H1 (cell line): ENCODE results near the gene SYVN1. TPM values are rescaled to one million over a fixed set of nuclear protein-coding genes. Genes with fewer than 3 reads are reported as not detected.

ENCODE experiments used
- CTCF ChIA-PET: fragments of 300-600 bp; sonication (Branson Sonifier 250); formaldehyde crosslinking; loops from one replicate; lab custom pipeline; 2021; ENCODE audit not compliant: partially characterized antibody; lab: Charles Lee
- POLR2A ChIA-PET: fragments of 300-600 bp; sonication (Branson Sonifier 250); formaldehyde crosslinking; loops from one replicate; lab custom pipeline; 2021; ENCODE audit warnings: inconsistent platforms; ENCODE audit not compliant: partially characterized antibody; lab: Charles Lee
- DNase-seq, 2 experiments: peaks; one replicate each; pipeline versions ENCODE4 v3.0.0 to v3.0.0-alpha.2; 2010 to 2022; ENCODE audit warnings: low spot score in 2 of 2, low read depth in 1 of 2, mixed read lengths in 1 of 2
- FAIRE-seq: peaks from 2 replicates; lab custom pipeline; 2011; peaks lifted over from hg19 to GRCh38; lab: Jason Lieb, UNC
- H2AFZ ChIP-seq: 2 replicates; pipeline ENCODE4 v1.8.1; 2012; ENCODE audit warnings: low read length, inconsistent platforms
- H2AK5ac ChIP-seq: 2 replicates; pipeline ENCODE4 v1.6.1; 2013; ENCODE audit warnings: low read depth, low read length
- H2BK120ac ChIP-seq: replicated peaks from 2 replicates; pipeline ENCODE3; 2013; ENCODE audit warnings: low read depth, low read length, inconsistent platforms
- H2BK12ac ChIP-seq: 2 replicates; pipeline ENCODE4 v1.6.1; 2013; ENCODE audit warnings: low read depth, low read length
- H2BK15ac ChIP-seq: 2 replicates; pipeline ENCODE4 v1.6.1; 2013; ENCODE audit warnings: low read length
- H2BK20ac ChIP-seq: 2 replicates; pipeline ENCODE4 v1.6.1; 2013; ENCODE audit warnings: low read length
- H2BK5ac ChIP-seq: 2 replicates; pipeline ENCODE4 v1.6.1; 2013; ENCODE audit warnings: low read depth, low read length
- H3K14ac ChIP-seq: 2 replicates; pipeline ENCODE4 v1.6.1; 2013; ENCODE audit warnings: inconsistent platforms; ENCODE audit not compliant: insufficient read length
- H3K18ac ChIP-seq: 2 replicates; pipeline ENCODE4 v1.6.1; 2013; ENCODE audit warnings: low read length; ENCODE audit errors: extremely low read depth
- H3K23ac ChIP-seq: 2 replicates; pipeline ENCODE4 v1.6.1; 2013; ENCODE audit warnings: inconsistent platforms; ENCODE audit not compliant: insufficient read length
- H3K23me2 ChIP-seq: 2 replicates; pipeline ENCODE4 v1.6.1; 2013; ENCODE audit warnings: low read depth, low read length
- H3K27ac ChIP-seq: 2 replicates; pipeline ENCODE4 v1.6.1; 2011; ENCODE audit warnings: low read depth, low read length, inconsistent platforms
- H3K27me3 ChIP-seq, 4 experiments: replicated peaks in 1 of 4; 1 replicate in 1 of 4; 2 replicates in 3 of 4; pipeline versions ENCODE4 v1.6.1 to v1.8.1; 2011 to 2013; ENCODE audit warnings: low read length in 3 of 4, mild to moderate bottlenecking in 3 of 4, inconsistent platforms in 2 of 4, mixed read lengths in 2 of 4, moderate library complexity in 1 of 4; ENCODE audit not compliant: control insufficient read depth in 3 of 4, insufficient read depth in 3 of 4; ENCODE audit errors: extremely low read depth in 1 of 4
- H3K36me3 ChIP-seq, 4 experiments: 2 replicates each; pipeline versions ENCODE4 v1.6.1 to v1.8.1; 2011 to 2013; ENCODE audit warnings: mild to moderate bottlenecking in 4 of 4, low read length in 3 of 4, moderate library complexity in 2 of 4, control low read depth in 1 of 4, inconsistent platforms in 1 of 4; ENCODE audit not compliant: insufficient read depth in 4 of 4, control insufficient read depth in 2 of 4
- H3K4ac ChIP-seq: replicated peaks from 2 replicates; pipeline ENCODE3; 2013; ENCODE audit warnings: low read length, low read depth, mixed read lengths, inconsistent platforms; ENCODE audit not compliant: insufficient read length
- H3K4me1 ChIP-seq, 4 experiments: replicated peaks in 1 of 4; 1 replicate in 1 of 4; 2 replicates in 3 of 4; pipeline versions ENCODE4 v1.6.1 to v1.8.1; 2011 to 2013; ENCODE audit warnings: low read length in 3 of 4, inconsistent platforms in 2 of 4, mixed read lengths in 1 of 4; ENCODE audit not compliant: insufficient read depth in 4 of 4, control insufficient read depth in 3 of 4
- H3K4me2 ChIP-seq, 2 experiments: 2 replicates each; pipeline versions ENCODE4 v1.6.1 to v1.8.1; 2011 to 2013; ENCODE audit warnings: low read depth in 2 of 2, low read length in 2 of 2, control low read depth in 1 of 2, inconsistent platforms in 1 of 2, mild to moderate bottlenecking in 1 of 2; ENCODE audit not compliant: insufficient read depth in 1 of 2
- H3K4me3 ChIP-seq, 4 experiments: fragments of 200-600, 300-600 bp in 1 of 4; sonication (generic), shearing (Covaris generic), sonication (Bioruptor Twin) in 1 of 4; 2 replicates each; pipeline versions ENCODE4 v1.5.1 to v1.8.1; 2011 to 2016; ENCODE audit warnings: low read length in 4 of 4, low read depth in 3 of 4, control low read depth in 2 of 4, inconsistent platforms in 2 of 4, mild to moderate bottlenecking in 2 of 4, mixed read lengths in 1 of 4, moderate library complexity in 1 of 4; ENCODE audit not compliant: insufficient read depth in 2 of 4; ENCODE audit errors: extremely low read depth in 1 of 4
- H3K56ac ChIP-seq: replicated peaks from 2 replicates; pipeline ENCODE3; 2013; ENCODE audit warnings: low read depth, mild to moderate bottlenecking, mixed read lengths, low read length, inconsistent platforms; ENCODE audit not compliant: insufficient read length
- H3K79me1 ChIP-seq: 2 replicates; pipeline ENCODE4 v1.6.1; 2013; ENCODE audit warnings: low read depth, low read length, control low read depth
- H3K79me2 ChIP-seq, 2 experiments: 2 replicates each; pipeline versions ENCODE4 v1.6.1 to v1.8.1; 2012 to 2013; ENCODE audit warnings: low read length in 2 of 2, mild to moderate bottlenecking in 2 of 2, inconsistent platforms in 1 of 2; ENCODE audit not compliant: insufficient read depth in 2 of 2, control insufficient read depth in 1 of 2
- H3K9ac ChIP-seq, 4 experiments: replicated peaks in 1 of 4; 1 replicate in 1 of 4; 2 replicates in 3 of 4; pipeline versions ENCODE4 v1.6.1 to v1.8.1; 2011 to 2013; ENCODE audit warnings: low read depth in 3 of 4, low read length in 3 of 4, control low read depth in 2 of 4, mild to moderate bottlenecking in 2 of 4, moderate library complexity in 2 of 4, inconsistent platforms in 1 of 4; ENCODE audit errors: extremely low read depth in 1 of 4
- H3K9me3 ChIP-seq, 2 experiments: 2 replicates each; pipeline versions ENCODE4 v1.6.1 to v1.8.1; 2012 to 2013; ENCODE audit warnings: mild to moderate bottlenecking in 2 of 2, moderate library complexity in 2 of 2, control low read depth in 1 of 2, inconsistent platforms in 1 of 2, low read depth in 1 of 2, low read length in 1 of 2, mixed read lengths in 1 of 2; ENCODE audit not compliant: insufficient read depth in 2 of 2
- H4K20me1 ChIP-seq, 2 experiments: replicated peaks in 1 of 2; 2 replicates each; pipeline versions ENCODE3 to v1.8.1; 2011 to 2013; ENCODE audit warnings: inconsistent platforms in 2 of 2, low read length in 2 of 2, mild to moderate bottlenecking in 1 of 2; ENCODE audit not compliant: insufficient read depth in 2 of 2, control insufficient read depth in 1 of 2
- H4K5ac ChIP-seq: 2 replicates; pipeline ENCODE4 v1.6.1; 2013; ENCODE audit warnings: low read length, low read depth, mixed read lengths, inconsistent platforms; ENCODE audit not compliant: insufficient read length
- H4K8ac ChIP-seq: 2 replicates; pipeline ENCODE4 v1.8.0; 2013; ENCODE audit warnings: mild to moderate bottlenecking, moderate library complexity, low read length, inconsistent platforms; ENCODE audit not compliant: insufficient read depth; ENCODE audit errors: extremely low read depth
- H4K91ac ChIP-seq: replicated peaks from 2 replicates; pipeline ENCODE3; 2013; ENCODE audit warnings: low read length, mixed read lengths, inconsistent platforms; ENCODE audit not compliant: insufficient read length
- CTBP2 ChIP-seq: IDR thresholded peaks from 2 replicates; pipeline ENCODE4 v1.7.0; 2011; ENCODE audit warnings: borderline replicate concordance, mild to moderate bottlenecking, moderate library complexity, mixed read lengths, low read length; ENCODE audit not compliant: insufficient read depth, insufficient read length
- EGR1 ChIP-seq: IDR thresholded peaks from 2 replicates; pipeline ENCODE4 v1.6.1; 2011; ENCODE audit warnings: low read depth, low read length, borderline replicate concordance
- HDAC6 ChIP-seq: IDR thresholded peaks from one replicate; pipeline ENCODE4 v1.7.1; 2012; ENCODE audit warnings: low read depth, mild to moderate bottlenecking, inconsistent platforms, low read length, moderate library complexity
- JUND ChIP-seq: IDR thresholded peaks from 2 replicates; pipeline ENCODE4 v1.6.1; 2011; ENCODE audit warnings: mild to moderate bottlenecking, improper control_type of control experiment, low read length
- NANOG ChIP-seq: IDR thresholded peaks from 2 replicates; pipeline ENCODE4 v1.6.1; 2011; ENCODE audit warnings: low read length, low read depth, mild to moderate bottlenecking, inconsistent platforms; ENCODE audit not compliant: insufficient read depth, poor library complexity, severe bottlenecking
- POLR2A ChIP-seq, 2 experiments: IDR thresholded peaks; 1 replicate in 1 of 2; 2 replicates in 1 of 2; pipeline ENCODE4 v1.6.1; 2011; ENCODE audit warnings: low read depth in 2 of 2, low read length in 2 of 2, mild to moderate bottlenecking in 2 of 2; ENCODE audit errors: control extremely low read depth in 1 of 2
- POLR2AphosphoS5 ChIP-seq: IDR thresholded peaks from 2 replicates; pipeline ENCODE4 v1.6.1; 2011; ENCODE audit warnings: low read depth, low read length
- POU5F1 ChIP-seq: IDR thresholded peaks from 2 replicates; pipeline ENCODE4 v1.6.1; 2011; ENCODE audit warnings: low read depth, mild to moderate bottlenecking, low read length, moderate library complexity
- SIX5 ChIP-seq: IDR thresholded peaks from 2 replicates; pipeline ENCODE4 v1.6.1; 2011; ENCODE audit warnings: mild to moderate bottlenecking, low read depth, low read length
- SP4 ChIP-seq: IDR thresholded peaks from 2 replicates; pipeline ENCODE4 v1.6.1; 2012; ENCODE audit warnings: low read length, inconsistent platforms
- TAF7 ChIP-seq: optimal IDR thresholded peaks from 2 replicates; pipeline ENCODE3; 2011; ENCODE audit warnings: low read depth, mild to moderate bottlenecking, inconsistent platforms, low read length, moderate library complexity, borderline replicate concordance
- TBP ChIP-seq: IDR thresholded peaks from 2 replicates; pipeline ENCODE4 v1.6.1; 2011; ENCODE audit warnings: low read depth, low read length, improper control_type of control experiment
- TCF12 ChIP-seq: IDR thresholded peaks from 2 replicates; pipeline ENCODE4 v1.6.1; 2011; ENCODE audit warnings: low read depth, mild to moderate bottlenecking, low read length
- YY1 ChIP-seq: IDR thresholded peaks from 2 replicates; pipeline ENCODE4 v1.6.1; 2011; ENCODE audit warnings: low read depth, mild to moderate bottlenecking, low read length
- ZNF274 ChIP-seq: IDR thresholded peaks from 2 replicates; pipeline ENCODE4 v1.7.0; 2012; ENCODE audit warnings: low read length, borderline replicate concordance; ENCODE audit errors: extremely low read depth
- WGBS, 2 experiments: shearing (Covaris generic) in 1 of 2; methylation state at CpG; one replicate each; pipeline versions ENCODE4 v1.1.6 to v1.1.7; 2013 to 2015; ENCODE audit warnings: low lambda C conversion rate in 2 of 2, mixed read lengths in 2 of 2, inconsistent platforms in 1 of 2, low coverage in 1 of 2, missing lambda C conversion rate in 1 of 2; ENCODE audit not compliant: insufficient replicate concordance in 2 of 2, insufficient coverage in 1 of 2, insufficient read length in 1 of 2; ENCODE audit errors: extremely low coverage in 1 of 2, missing lambda C conversion rate in 1 of 2; 5-methylcytosine and 5-hydroxymethylcytosine counted together
- polyA plus RNA-seq, 7 experiments: library from polyadenylated mRNA; depleted of rRNA in 3 of 7; stranded (reverse) in 5 of 7; unstranded in 2 of 7; fragments of >200 nt in 5 of 7; fragments of 200-250 nt in 2 of 7; gene quantifications; 1 replicate in 5 of 7; 2 replicates in 1 of 7; 4 replicates in 1 of 7; pipeline versions ENCODE4 v1.2.1 to v1.2.3, GENCODE V29; 2011 to 2013; ENCODE audit warnings: missing spikeins in 2 of 7, mixed read lengths in 2 of 7
- total RNA-seq: library from RNA; stranded (reverse); fragmentation: NEBNext Ultra II Directional; extraction: Animal tissue kit (Norgen Biotek cat#: 25700); gene quantifications from 2 replicates; pipeline ENCODE4 v1.2.1, GENCODE V29; 2021

The SYVN1 gene
- total and polyA plus RNA-seq, 2 of the 8 experiments (the other 6 are each of a cell fraction or from before 2014, with no cell fraction given), result 27.8 to 29.4 TPM

- peak in 1 of 2 experiments; percentile 86 for DNase-seq
- Histone ChIP-seq H4K20me1 (peaks cover 6 to 11% of the 10 kb centered on the region in 2 experiments), H2BK12ac (no peak overlapping the region), H3K79me1 (peaks cover 10% of the 10 kb centered on the region; the same call in 1 of the 2 replicates), H3K18ac (no peak overlapping the region), H2BK20ac (no peak overlapping the region), H3K9ac (no peak overlapping the region), H3K4me1 (peaks cover 0 to 6% (median 2%) of the 10 kb centered on the region in 4 experiments; a peak in 4 of 7 replicates), H3K4me3 (no peak overlapping the region), H3K14ac (no peak overlapping the region), H3K4ac (no peak overlapping the region), H3K56ac (no peak overlapping the region), H3K23ac (no peak overlapping the region), H2AFZ (no peak overlapping the region), H3K27me3 (no peaks in the 10 kb centered on the region), H2BK5ac (no peak overlapping the region), H4K8ac (no peak overlapping the region), H4K91ac (no peak overlapping the region), H3K79me2 (peaks cover 6 to 37% of the 10 kb centered on the region in 2 experiments), H3K4me2 (no peak overlapping the region), H3K27ac (no peak overlapping the region), H2BK120ac (no peak overlapping the region), H3K36me3 (peaks cover 20 to 41% (median 36%) of the 10 kb centered on the region in 4 experiments), H3K23me2 (peaks cover 2% of the 10 kb centered on the region; the same call in 1 of the 2 replicates), H2AK5ac (no peak overlapping the region), H3K9me3 (no peaks in the 10 kb centered on the region), H2BK15ac (no peak overlapping the region), H4K5ac (no peak overlapping the region)
- CTCF ChIA-PET, result interaction anchor here (0.6 to 4.7 kb wide), 25 partner anchors 11 to 482 kb away, joined by 3 to 28 read pairs (median 4); partner anchors contain the start of genes ARL2, NAALADL1 and PYGM
- 74% methylated on average over 3 of the region's 3 CpGs; no CpG with 5 or more reads in 1 of the 2 experiments for WGBS, 2 experiments
- FAIRE-seq, result no peak
- POLR2A ChIA-PET, result interaction anchor here (0.7 to 21.6 kb wide), 10 partner anchors 9 to 316 kb away, joined by 3 to 230 read pairs (median 3); partner anchors contain the start of genes ARL2, FAU, MRPL49 and VPS51
- no peak for TF ChIP-seq TCF12
- no peak for TF ChIP-seq TAF7
- TF ChIP-seq POLR2A (IDR thresholded peaks at IDR 0.05; ENCODE audit: control extremely low read depth in 1 of 2, low read depth in 2 of 2, low read length in 2 of 2), result peak in 1 of 2 experiments; percentile 15; a peak in 2 of 3 replicates
- peak; percentile 58; the same call in 1 of the 2 replicates for TF ChIP-seq POLR2AphosphoS5
- no peak for TF ChIP-seq JUND
- no peak for TF ChIP-seq TBP
- no peak for TF ChIP-seq ZNF274
- no peak for TF ChIP-seq SIX5
- TF ChIP-seq YY1, result 0 out of 2 replicates have a peak, but pooled peaks have one; percentile 37
- TF ChIP-seq HDAC6, result no peak
- TF ChIP-seq NANOG, result no peak
- TF ChIP-seq POU5F1, result no peak
- TF ChIP-seq SP4, result no peak
- no peak for TF ChIP-seq EGR1
- TF ChIP-seq CTBP2, result no peak
Observed at GRCh38 chr11:65078151-65078550, 56.2 kb downstream of the SYVN1 start.
